GM12801 (cell line): ENCODE measurements around the gene DENND1B.

Source experiments
- CTCF ChIP-seq: IDR thresholded peaks from one replicate; pipeline ENCODE4 v1.5.1; 2011; ENCODE audit warnings: control low read depth; ENCODE audit not compliant: insufficient read length; ENCODE audit errors: extremely low read depth

DENND1B gene

GRCh38 chr1:197471248-197471985, 303.9 kb downstream of the DENND1B start:
- no peak for TF ChIP-seq CTCF

- no peak for TF ChIP-seq CTCF
Observed at GRCh38 chr1:197470330-197470729, 304.9 kb downstream of the DENND1B start.

GRCh38 chr1:197469620-197470210, 305.6 kb downstream of the DENND1B start:
- TF ChIP-seq CTCF, result no peak

- no peak for TF ChIP-seq CTCF
Observed at GRCh38 chr1:197468543-197469175, 306.6 kb downstream of the DENND1B start.

- TF ChIP-seq CTCF, result no peak
Observed at GRCh38 chr1:197467881-197468280, 307.4 kb downstream of the DENND1B start.

- TF ChIP-seq CTCF, result no peak
Observed at GRCh38 chr1:197466813-197467212, 308.5 kb downstream of the DENND1B start.

GRCh38 chr1:197465528-197466327, 309.6 kb downstream of the DENND1B start:
- TF ChIP-seq CTCF, result no peak
